Adrenal gland (tissue), 5 donors: Measurements from ENCODE around the gene KCNB1.

ENCODE experiments used
- POLR2A ChIP-seq, 2 donors: fragments of 450-650 bp; IDR thresholded peaks; one replicate each; pipeline ENCODE4 v1.6.1; 2017; ENCODE audit warnings: antibody characterized with exemption in 2 of 2, mild to moderate bottlenecking in 2 of 2, moderate library complexity in 1 of 2
- TF ChIP-seq, protein P1 (sequence below), 6 experiments: fragments of 450-650 bp in 4 of 6; fragments of 200-600 bp in 2 of 6; sonication (generic) in 1 of 6; IDR thresholded peaks; 1 replicate in 5 of 6; 2 replicates in 1 of 6; pipeline versions ENCODE4 v1.5.1 to v1.8.0; 2016 to 2021; ENCODE audit warnings: antibody characterized with exemption in 6 of 6, mild to moderate bottlenecking in 2 of 6, moderate library complexity in 1 of 6
- donor health status: DM: no; HTN: no; CAD: no.

DNA sequence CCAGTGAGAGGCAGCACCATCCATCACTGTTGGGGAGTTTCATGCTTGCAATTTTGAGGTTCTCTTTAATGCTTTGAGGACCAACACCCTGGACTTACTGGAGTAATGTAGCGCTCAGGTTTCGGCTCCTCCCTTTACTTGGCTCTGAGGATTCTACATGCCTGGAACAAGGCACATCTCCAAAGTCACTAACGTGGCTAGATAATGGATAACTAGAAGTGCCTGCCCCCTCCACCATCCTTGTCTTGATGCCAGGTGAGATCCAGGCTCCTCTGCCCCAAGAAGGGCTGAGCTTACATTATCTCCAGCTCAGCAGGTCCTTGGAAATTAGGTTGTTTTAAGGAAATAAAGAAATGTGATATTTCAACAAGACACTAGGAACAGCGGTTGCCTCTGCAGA is 129.1 kb downstream of the KCNB1 start:
- TF ChIP-seq, protein P1, sequence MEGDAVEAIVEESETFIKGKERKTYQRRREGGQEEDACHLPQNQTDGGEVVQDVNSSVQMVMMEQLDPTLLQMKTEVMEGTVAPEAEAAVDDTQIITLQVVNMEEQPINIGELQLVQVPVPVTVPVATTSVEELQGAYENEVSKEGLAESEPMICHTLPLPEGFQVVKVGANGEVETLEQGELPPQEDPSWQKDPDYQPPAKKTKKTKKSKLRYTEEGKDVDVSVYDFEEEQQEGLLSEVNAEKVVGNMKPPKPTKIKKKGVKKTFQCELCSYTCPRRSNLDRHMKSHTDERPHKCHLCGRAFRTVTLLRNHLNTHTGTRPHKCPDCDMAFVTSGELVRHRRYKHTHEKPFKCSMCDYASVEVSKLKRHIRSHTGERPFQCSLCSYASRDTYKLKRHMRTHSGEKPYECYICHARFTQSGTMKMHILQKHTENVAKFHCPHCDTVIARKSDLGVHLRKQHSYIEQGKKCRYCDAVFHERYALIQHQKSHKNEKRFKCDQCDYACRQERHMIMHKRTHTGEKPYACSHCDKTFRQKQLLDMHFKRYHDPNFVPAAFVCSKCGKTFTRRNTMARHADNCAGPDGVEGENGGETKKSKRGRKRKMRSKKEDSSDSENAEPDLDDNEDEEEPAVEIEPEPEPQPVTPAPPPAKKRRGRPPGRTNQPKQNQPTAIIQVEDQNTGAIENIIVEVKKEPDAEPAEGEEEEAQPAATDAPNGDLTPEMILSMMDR (IDR thresholded peaks at IDR 0.05) = no peak
- TF ChIP-seq POLR2A (IDR thresholded peaks at IDR 0.05) = no peak
